HepG2 (cell line): ENCODE measurements around the gene ECSCR. TPM values are rescaled to one million over a fixed set of nuclear protein-coding genes. Genes with fewer than 3 reads are reported as not detected.

Experiments used
- HDAC2 ChIP-seq: sonication (generic); formaldehyde crosslinking; IDR thresholded peaks from 2 replicates; pipeline ENCODE4 v1.4.0; 2020; ENCODE audit warnings: missing genetic modification reagents
- MTF2 ChIP-seq: sonication (generic); formaldehyde crosslinking; IDR thresholded peaks from 2 replicates; pipeline ENCODE4 v1.5.0; 2020; ENCODE audit warnings: missing genetic modification reagents, borderline replicate concordance
- PHF20 ChIP-seq: sonication (generic); formaldehyde crosslinking; IDR thresholded peaks from 2 replicates; pipeline ENCODE4 v1.5.0; 2020; ENCODE audit warnings: mild to moderate bottlenecking, missing genetic modification reagents
- POLR2AphosphoS2 ChIP-seq: IDR thresholded peaks from 2 replicates; pipeline ENCODE4 v1.6.1; 2011; ENCODE audit warnings: low read depth, low read length, improper control_type of control experiment
- PTBP1 ChIP-seq: fragments of 200-400 bp; formaldehyde crosslinking; IDR thresholded peaks from 2 replicates; pipeline ENCODE4 v1.6.1; 2018; ENCODE audit warnings: low read length, low read depth; ENCODE audit not compliant: poor library complexity, severe bottlenecking
- RFX5 ChIP-seq: IDR thresholded peaks from 2 replicates; pipeline ENCODE4 v1.6.1; 2011; ENCODE audit warnings: low read depth, low read length, improper control_type of control experiment
- TBP ChIP-seq: sonication (generic); formaldehyde crosslinking; IDR thresholded peaks from 2 replicates; pipeline ENCODE4 v1.5.0; 2020; ENCODE audit warnings: missing genetic modification reagents
- ZNF543 ChIP-seq: sonication (generic); formaldehyde crosslinking; IDR thresholded peaks from 2 replicates; pipeline ENCODE4 v1.4.0; 2020; ENCODE audit warnings: mild to moderate bottlenecking, missing genetic modification reagents
- ZNF547 ChIP-seq: sonication (generic); formaldehyde crosslinking; IDR thresholded peaks from 2 replicates; pipeline ENCODE4 v1.5.1; 2020; ENCODE audit warnings: mild to moderate bottlenecking, missing genetic modification reagents
- ZNF564 ChIP-seq: sonication (generic); formaldehyde crosslinking; IDR thresholded peaks from 2 replicates; pipeline ENCODE4 v1.8.1; 2023; ENCODE audit warnings: mild to moderate bottlenecking, missing genetic modification reagents
- ZNF674 ChIP-seq: sonication (generic); formaldehyde crosslinking; IDR thresholded peaks from 2 replicates; pipeline ENCODE4 v1.5.0; 2020; ENCODE audit warnings: low read depth, mild to moderate bottlenecking, missing genetic modification reagents
- ZNF773 ChIP-seq: sonication (generic); formaldehyde crosslinking; IDR thresholded peaks from 2 replicates; pipeline ENCODE4 v1.4.0; 2020; ENCODE audit warnings: missing genetic modification reagents, borderline replicate concordance
- polyA plus RNA-seq, 8 experiments: library from polyadenylated mRNA; depleted of rRNA in 3 of 8; stranded (reverse) in 7 of 8; unstranded in 1 of 8; fragments of >200 nt; fragmentation: Illumina TruSeq in 4 of 8; extraction: Trizol in 4 of 8; gene quantifications; 2 replicates each; pipeline versions ENCODE4 v1.2.1 to v1.2.3, GENCODE V29; 2011 to 2016; ENCODE audit warnings: low read depth in 4 of 8, missing spikeins in 1 of 8, mixed read lengths in 1 of 8; ENCODE audit not compliant: insufficient read depth in 1 of 8
- total RNA-seq, 5 experiments: library from RNA; depleted of rRNA; stranded (reverse); fragments of >200 nt; fragmentation: Illumina TruSeq; extraction: Trizol; gene quantifications; 2 replicates each; pipeline ENCODE4 v1.2.3, GENCODE V29; 2016; ENCODE audit warnings: low read depth in 1 of 5
- TF ChIP-seq, protein P1 (sequence below): sonication (generic); formaldehyde crosslinking; IDR thresholded peaks from 2 replicates; pipeline ENCODE4 v1.4.0; 2020; ENCODE audit warnings: missing genetic modification reagents
- TF ChIP-seq, protein P2 (sequence below): sonication (generic); formaldehyde crosslinking; IDR thresholded peaks from 2 replicates; pipeline ENCODE4 v1.5.0; 2020; ENCODE audit warnings: missing genetic modification reagents, mild to moderate bottlenecking, borderline replicate concordance
- TF ChIP-seq, protein P3 (sequence below): fragments of 450-650 bp; IDR thresholded peaks from 2 replicates; pipeline ENCODE4 v1.6.1; 2017
- TF ChIP-seq, protein P4 (sequence below): IDR thresholded peaks from 2 replicates; pipeline ENCODE4 v1.6.1; 2016; ENCODE audit warnings: low read depth, missing genetic modification reagents, missing compliant biosample characterization
- TF ChIP-seq, protein P5 (sequence below), 2 experiments: IDR thresholded peaks; 2 replicates each; pipeline ENCODE4 v1.6.1; 2011 to 2012; ENCODE audit warnings: low read length in 2 of 2, borderline replicate concordance in 1 of 2, low read depth in 1 of 2, mild to moderate bottlenecking in 1 of 2, moderate library complexity in 1 of 2

Gene ECSCR
- total and polyA plus RNA-seq, 2 of the 13 experiments (the other 11 are each of a cell fraction or from before 2014, with no cell fraction given) = 0.18 TPM; not detected in 1

DNA sequence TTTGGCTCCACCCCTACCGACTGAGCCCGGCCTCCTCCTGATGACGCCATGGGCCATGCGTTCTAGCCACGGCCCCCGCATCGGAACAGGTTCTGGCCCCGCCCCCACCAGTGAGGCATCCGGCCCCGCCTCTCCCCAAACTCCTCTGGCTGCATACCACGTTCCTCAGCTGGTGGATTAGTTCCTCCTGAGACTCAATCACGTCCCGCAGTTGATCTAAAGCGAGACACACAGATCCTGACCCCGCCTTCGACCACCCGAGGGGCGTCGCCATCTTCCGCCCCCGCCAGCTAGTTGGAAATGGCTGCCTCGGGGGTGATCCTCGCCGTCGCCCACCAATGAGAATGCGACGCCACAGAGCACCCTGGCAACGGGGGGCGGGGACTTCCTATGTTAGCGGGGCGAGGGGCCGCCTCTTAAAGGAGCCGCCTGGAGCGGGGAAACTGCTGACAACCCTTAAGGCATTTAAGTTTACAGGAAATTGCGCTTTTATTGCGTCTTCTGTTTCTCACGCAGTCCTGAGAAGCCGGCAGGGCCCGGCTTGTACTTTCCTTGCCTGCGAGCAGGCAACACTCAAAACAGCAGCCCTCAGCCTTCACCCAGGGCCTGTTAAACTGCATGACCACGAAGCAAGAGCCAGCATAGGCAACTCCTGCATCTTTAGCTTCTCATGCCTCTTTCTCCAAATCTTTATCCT is 58.6 kb downstream of the ECSCR start, which contains the start of gene SPATA24 (continued):
- TF ChIP-seq ZNF773 (CRISPR knock-in tag) (no peak), ZNF543 (CRISPR knock-in tag) (no peak), TBP (CRISPR knock-in tag) (no peak), POLR2AphosphoS2 (no peak), MTF2 (CRISPR knock-in tag) (no peak), ZNF564 (CRISPR knock-in tag) (no peak), ZNF674 (CRISPR knock-in tag) (no peak), RFX5 (no peak), ZNF547 (CRISPR knock-in tag) (peak; percentile 82), PTBP1 (no peak), PHF20 (CRISPR knock-in tag) (peak; percentile 63), HDAC2 (CRISPR knock-in tag) (peak; percentile 12; the same call in 1 of the 2 replicates)
- TF ChIP-seq, protein P1, sequence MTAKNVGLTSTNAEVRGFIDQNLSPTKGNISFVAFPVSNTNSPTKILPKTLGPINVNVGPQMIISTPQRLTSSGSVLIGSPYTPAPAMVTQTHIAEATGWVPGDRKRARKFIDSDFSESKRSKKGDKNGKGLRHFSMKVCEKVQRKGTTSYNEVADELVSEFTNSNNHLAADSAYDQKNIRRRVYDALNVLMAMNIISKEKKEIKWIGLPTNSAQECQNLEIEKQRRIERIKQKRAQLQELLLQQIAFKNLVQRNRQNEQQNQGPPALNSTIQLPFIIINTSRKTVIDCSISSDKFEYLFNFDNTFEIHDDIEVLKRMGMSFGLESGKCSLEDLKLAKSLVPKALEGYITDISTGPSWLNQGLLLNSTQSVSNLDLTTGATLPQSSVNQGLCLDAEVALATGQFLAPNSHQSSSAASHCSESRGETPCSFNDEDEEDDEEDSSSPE (CRISPR knock-in tag) = 0 out of 2 replicates have a peak, but pooled peaks have one; percentile 40
- TF ChIP-seq, protein P2, sequence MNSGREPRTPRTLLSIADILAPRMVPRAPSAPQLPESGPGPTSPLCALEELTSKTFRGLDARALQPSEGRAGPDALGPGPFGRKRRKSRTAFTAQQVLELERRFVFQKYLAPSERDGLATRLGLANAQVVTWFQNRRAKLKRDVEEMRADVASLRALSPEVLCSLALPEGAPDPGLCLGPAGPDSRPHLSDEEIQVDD (CRISPR knock-in tag) = no peak
- TF ChIP-seq, protein P3, sequence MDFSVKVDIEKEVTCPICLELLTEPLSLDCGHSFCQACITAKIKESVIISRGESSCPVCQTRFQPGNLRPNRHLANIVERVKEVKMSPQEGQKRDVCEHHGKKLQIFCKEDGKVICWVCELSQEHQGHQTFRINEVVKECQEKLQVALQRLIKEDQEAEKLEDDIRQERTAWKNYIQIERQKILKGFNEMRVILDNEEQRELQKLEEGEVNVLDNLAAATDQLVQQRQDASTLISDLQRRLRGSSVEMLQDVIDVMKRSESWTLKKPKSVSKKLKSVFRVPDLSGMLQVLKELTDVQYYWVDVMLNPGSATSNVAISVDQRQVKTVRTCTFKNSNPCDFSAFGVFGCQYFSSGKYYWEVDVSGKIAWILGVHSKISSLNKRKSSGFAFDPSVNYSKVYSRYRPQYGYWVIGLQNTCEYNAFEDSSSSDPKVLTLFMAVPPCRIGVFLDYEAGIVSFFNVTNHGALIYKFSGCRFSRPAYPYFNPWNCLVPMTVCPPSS = no peak
- TF ChIP-seq, protein P4, sequence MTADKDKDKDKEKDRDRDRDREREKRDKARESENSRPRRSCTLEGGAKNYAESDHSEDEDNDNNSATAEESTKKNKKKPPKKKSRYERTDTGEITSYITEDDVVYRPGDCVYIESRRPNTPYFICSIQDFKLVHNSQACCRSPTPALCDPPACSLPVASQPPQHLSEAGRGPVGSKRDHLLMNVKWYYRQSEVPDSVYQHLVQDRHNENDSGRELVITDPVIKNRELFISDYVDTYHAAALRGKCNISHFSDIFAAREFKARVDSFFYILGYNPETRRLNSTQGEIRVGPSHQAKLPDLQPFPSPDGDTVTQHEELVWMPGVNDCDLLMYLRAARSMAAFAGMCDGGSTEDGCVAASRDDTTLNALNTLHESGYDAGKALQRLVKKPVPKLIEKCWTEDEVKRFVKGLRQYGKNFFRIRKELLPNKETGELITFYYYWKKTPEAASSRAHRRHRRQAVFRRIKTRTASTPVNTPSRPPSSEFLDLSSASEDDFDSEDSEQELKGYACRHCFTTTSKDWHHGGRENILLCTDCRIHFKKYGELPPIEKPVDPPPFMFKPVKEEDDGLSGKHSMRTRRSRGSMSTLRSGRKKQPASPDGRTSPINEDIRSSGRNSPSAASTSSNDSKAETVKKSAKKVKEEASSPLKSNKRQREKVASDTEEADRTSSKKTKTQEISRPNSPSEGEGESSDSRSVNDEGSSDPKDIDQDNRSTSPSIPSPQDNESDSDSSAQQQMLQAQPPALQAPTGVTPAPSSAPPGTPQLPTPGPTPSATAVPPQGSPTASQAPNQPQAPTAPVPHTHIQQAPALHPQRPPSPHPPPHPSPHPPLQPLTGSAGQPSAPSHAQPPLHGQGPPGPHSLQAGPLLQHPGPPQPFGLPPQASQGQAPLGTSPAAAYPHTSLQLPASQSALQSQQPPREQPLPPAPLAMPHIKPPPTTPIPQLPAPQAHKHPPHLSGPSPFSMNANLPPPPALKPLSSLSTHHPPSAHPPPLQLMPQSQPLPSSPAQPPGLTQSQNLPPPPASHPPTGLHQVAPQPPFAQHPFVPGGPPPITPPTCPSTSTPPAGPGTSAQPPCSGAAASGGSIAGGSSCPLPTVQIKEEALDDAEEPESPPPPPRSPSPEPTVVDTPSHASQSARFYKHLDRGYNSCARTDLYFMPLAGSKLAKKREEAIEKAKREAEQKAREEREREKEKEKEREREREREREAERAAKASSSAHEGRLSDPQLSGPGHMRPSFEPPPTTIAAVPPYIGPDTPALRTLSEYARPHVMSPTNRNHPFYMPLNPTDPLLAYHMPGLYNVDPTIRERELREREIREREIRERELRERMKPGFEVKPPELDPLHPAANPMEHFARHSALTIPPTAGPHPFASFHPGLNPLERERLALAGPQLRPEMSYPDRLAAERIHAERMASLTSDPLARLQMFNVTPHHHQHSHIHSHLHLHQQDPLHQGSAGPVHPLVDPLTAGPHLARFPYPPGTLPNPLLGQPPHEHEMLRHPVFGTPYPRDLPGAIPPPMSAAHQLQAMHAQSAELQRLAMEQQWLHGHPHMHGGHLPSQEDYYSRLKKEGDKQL = peak; percentile 39; the same call in 1 of the 2 replicates
- TF ChIP-seq, protein P5, sequence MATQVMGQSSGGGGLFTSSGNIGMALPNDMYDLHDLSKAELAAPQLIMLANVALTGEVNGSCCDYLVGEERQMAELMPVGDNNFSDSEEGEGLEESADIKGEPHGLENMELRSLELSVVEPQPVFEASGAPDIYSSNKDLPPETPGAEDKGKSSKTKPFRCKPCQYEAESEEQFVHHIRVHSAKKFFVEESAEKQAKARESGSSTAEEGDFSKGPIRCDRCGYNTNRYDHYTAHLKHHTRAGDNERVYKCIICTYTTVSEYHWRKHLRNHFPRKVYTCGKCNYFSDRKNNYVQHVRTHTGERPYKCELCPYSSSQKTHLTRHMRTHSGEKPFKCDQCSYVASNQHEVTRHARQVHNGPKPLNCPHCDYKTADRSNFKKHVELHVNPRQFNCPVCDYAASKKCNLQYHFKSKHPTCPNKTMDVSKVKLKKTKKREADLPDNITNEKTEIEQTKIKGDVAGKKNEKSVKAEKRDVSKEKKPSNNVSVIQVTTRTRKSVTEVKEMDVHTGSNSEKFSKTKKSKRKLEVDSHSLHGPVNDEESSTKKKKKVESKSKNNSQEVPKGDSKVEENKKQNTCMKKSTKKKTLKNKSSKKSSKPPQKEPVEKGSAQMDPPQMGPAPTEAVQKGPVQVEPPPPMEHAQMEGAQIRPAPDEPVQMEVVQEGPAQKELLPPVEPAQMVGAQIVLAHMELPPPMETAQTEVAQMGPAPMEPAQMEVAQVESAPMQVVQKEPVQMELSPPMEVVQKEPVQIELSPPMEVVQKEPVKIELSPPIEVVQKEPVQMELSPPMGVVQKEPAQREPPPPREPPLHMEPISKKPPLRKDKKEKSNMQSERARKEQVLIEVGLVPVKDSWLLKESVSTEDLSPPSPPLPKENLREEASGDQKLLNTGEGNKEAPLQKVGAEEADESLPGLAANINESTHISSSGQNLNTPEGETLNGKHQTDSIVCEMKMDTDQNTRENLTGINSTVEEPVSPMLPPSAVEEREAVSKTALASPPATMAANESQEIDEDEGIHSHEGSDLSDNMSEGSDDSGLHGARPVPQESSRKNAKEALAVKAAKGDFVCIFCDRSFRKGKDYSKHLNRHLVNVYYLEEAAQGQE (IDR thresholded peaks at IDR 0.05; ENCODE audit: borderline replicate concordance in 1 of 2, low read depth in 1 of 2, low read length in 2 of 2) = 0 out of 4 replicates have a peak, but pooled peaks of 1 of the 2 experiments have one; percentile 5
